H1 (cell line): Measurements from ENCODE around the gene SEH1L. TPM values are rescaled to one million over a fixed set of nuclear protein-coding genes. Genes with fewer than 3 reads are reported as not detected.

Experiments
- CTCF ChIA-PET: fragments of 300-600 bp; sonication (Branson Sonifier 250); formaldehyde crosslinking; loops from one replicate; lab custom pipeline; 2021; ENCODE audit not compliant: partially characterized antibody; lab: Charles Lee
- POLR2A ChIA-PET: fragments of 300-600 bp; sonication (Branson Sonifier 250); formaldehyde crosslinking; loops from one replicate; lab custom pipeline; 2021; ENCODE audit warnings: inconsistent platforms; ENCODE audit not compliant: partially characterized antibody; lab: Charles Lee
- DNase-seq, 2 experiments: peaks; one replicate each; pipeline versions ENCODE4 v3.0.0 to v3.0.0-alpha.2; 2010 to 2022; ENCODE audit warnings: low spot score in 2 of 2, low read depth in 1 of 2, mixed read lengths in 1 of 2
- FAIRE-seq: peaks from 2 replicates; lab custom pipeline; 2011; peaks lifted over from hg19 to GRCh38; lab: Jason Lieb, UNC
- H2AFZ ChIP-seq: 2 replicates; pipeline ENCODE4 v1.8.1; 2012; ENCODE audit warnings: low read length, inconsistent platforms
- H2AK5ac ChIP-seq: 2 replicates; pipeline ENCODE4 v1.6.1; 2013; ENCODE audit warnings: low read depth, low read length
- H2BK120ac ChIP-seq: replicated peaks from 2 replicates; pipeline ENCODE3; 2013; ENCODE audit warnings: low read depth, low read length, inconsistent platforms
- H2BK12ac ChIP-seq: 2 replicates; pipeline ENCODE4 v1.6.1; 2013; ENCODE audit warnings: low read depth, low read length
- H2BK15ac ChIP-seq: 2 replicates; pipeline ENCODE4 v1.6.1; 2013; ENCODE audit warnings: low read length
- H2BK20ac ChIP-seq: 2 replicates; pipeline ENCODE4 v1.6.1; 2013; ENCODE audit warnings: low read length
- H2BK5ac ChIP-seq: 2 replicates; pipeline ENCODE4 v1.6.1; 2013; ENCODE audit warnings: low read depth, low read length
- H3K14ac ChIP-seq: 2 replicates; pipeline ENCODE4 v1.6.1; 2013; ENCODE audit warnings: inconsistent platforms; ENCODE audit not compliant: insufficient read length
- H3K18ac ChIP-seq: 2 replicates; pipeline ENCODE4 v1.6.1; 2013; ENCODE audit warnings: low read length; ENCODE audit errors: extremely low read depth
- H3K23ac ChIP-seq: 2 replicates; pipeline ENCODE4 v1.6.1; 2013; ENCODE audit warnings: inconsistent platforms; ENCODE audit not compliant: insufficient read length
- H3K23me2 ChIP-seq: 2 replicates; pipeline ENCODE4 v1.6.1; 2013; ENCODE audit warnings: low read depth, low read length
- H3K27ac ChIP-seq: 2 replicates; pipeline ENCODE4 v1.6.1; 2011; ENCODE audit warnings: low read depth, low read length, inconsistent platforms
- H3K27me3 ChIP-seq, 4 experiments: replicated peaks in 1 of 4; 1 replicate in 1 of 4; 2 replicates in 3 of 4; pipeline versions ENCODE4 v1.6.1 to v1.8.1; 2011 to 2013; ENCODE audit warnings: low read length in 3 of 4, mild to moderate bottlenecking in 3 of 4, inconsistent platforms in 2 of 4, mixed read lengths in 2 of 4, moderate library complexity in 1 of 4; ENCODE audit not compliant: control insufficient read depth in 3 of 4, insufficient read depth in 3 of 4; ENCODE audit errors: extremely low read depth in 1 of 4
- H3K36me3 ChIP-seq, 4 experiments: 2 replicates each; pipeline versions ENCODE4 v1.6.1 to v1.8.1; 2011 to 2013; ENCODE audit warnings: mild to moderate bottlenecking in 4 of 4, low read length in 3 of 4, moderate library complexity in 2 of 4, control low read depth in 1 of 4, inconsistent platforms in 1 of 4; ENCODE audit not compliant: insufficient read depth in 4 of 4, control insufficient read depth in 2 of 4
- H3K4ac ChIP-seq: replicated peaks from 2 replicates; pipeline ENCODE3; 2013; ENCODE audit warnings: low read length, low read depth, mixed read lengths, inconsistent platforms; ENCODE audit not compliant: insufficient read length
- H3K4me1 ChIP-seq, 4 experiments: replicated peaks in 1 of 4; 1 replicate in 1 of 4; 2 replicates in 3 of 4; pipeline versions ENCODE4 v1.6.1 to v1.8.1; 2011 to 2013; ENCODE audit warnings: low read length in 3 of 4, inconsistent platforms in 2 of 4, mixed read lengths in 1 of 4; ENCODE audit not compliant: insufficient read depth in 4 of 4, control insufficient read depth in 3 of 4
- H3K4me2 ChIP-seq, 2 experiments: 2 replicates each; pipeline versions ENCODE4 v1.6.1 to v1.8.1; 2011 to 2013; ENCODE audit warnings: low read depth in 2 of 2, low read length in 2 of 2, control low read depth in 1 of 2, inconsistent platforms in 1 of 2, mild to moderate bottlenecking in 1 of 2; ENCODE audit not compliant: insufficient read depth in 1 of 2
- H3K4me3 ChIP-seq, 4 experiments: fragments of 200-600, 300-600 bp in 1 of 4; sonication (generic), shearing (Covaris generic), sonication (Bioruptor Twin) in 1 of 4; 2 replicates each; pipeline versions ENCODE4 v1.5.1 to v1.8.1; 2011 to 2016; ENCODE audit warnings: low read length in 4 of 4, low read depth in 3 of 4, control low read depth in 2 of 4, inconsistent platforms in 2 of 4, mild to moderate bottlenecking in 2 of 4, mixed read lengths in 1 of 4, moderate library complexity in 1 of 4; ENCODE audit not compliant: insufficient read depth in 2 of 4; ENCODE audit errors: extremely low read depth in 1 of 4
- H3K56ac ChIP-seq: replicated peaks from 2 replicates; pipeline ENCODE3; 2013; ENCODE audit warnings: low read depth, mild to moderate bottlenecking, mixed read lengths, low read length, inconsistent platforms; ENCODE audit not compliant: insufficient read length
- H3K79me1 ChIP-seq: 2 replicates; pipeline ENCODE4 v1.6.1; 2013; ENCODE audit warnings: low read depth, low read length, control low read depth
- H3K79me2 ChIP-seq, 2 experiments: 2 replicates each; pipeline versions ENCODE4 v1.6.1 to v1.8.1; 2012 to 2013; ENCODE audit warnings: low read length in 2 of 2, mild to moderate bottlenecking in 2 of 2, inconsistent platforms in 1 of 2; ENCODE audit not compliant: insufficient read depth in 2 of 2, control insufficient read depth in 1 of 2
- H3K9ac ChIP-seq, 4 experiments: replicated peaks in 1 of 4; 1 replicate in 1 of 4; 2 replicates in 3 of 4; pipeline versions ENCODE4 v1.6.1 to v1.8.1; 2011 to 2013; ENCODE audit warnings: low read depth in 3 of 4, low read length in 3 of 4, control low read depth in 2 of 4, mild to moderate bottlenecking in 2 of 4, moderate library complexity in 2 of 4, inconsistent platforms in 1 of 4; ENCODE audit errors: extremely low read depth in 1 of 4
- H3K9me3 ChIP-seq, 2 experiments: 2 replicates each; pipeline versions ENCODE4 v1.6.1 to v1.8.1; 2012 to 2013; ENCODE audit warnings: mild to moderate bottlenecking in 2 of 2, moderate library complexity in 2 of 2, control low read depth in 1 of 2, inconsistent platforms in 1 of 2, low read depth in 1 of 2, low read length in 1 of 2, mixed read lengths in 1 of 2; ENCODE audit not compliant: insufficient read depth in 2 of 2
- H4K20me1 ChIP-seq, 2 experiments: replicated peaks in 1 of 2; 2 replicates each; pipeline versions ENCODE3 to v1.8.1; 2011 to 2013; ENCODE audit warnings: inconsistent platforms in 2 of 2, low read length in 2 of 2, mild to moderate bottlenecking in 1 of 2; ENCODE audit not compliant: insufficient read depth in 2 of 2, control insufficient read depth in 1 of 2
- H4K5ac ChIP-seq: 2 replicates; pipeline ENCODE4 v1.6.1; 2013; ENCODE audit warnings: low read length, low read depth, mixed read lengths, inconsistent platforms; ENCODE audit not compliant: insufficient read length
- H4K8ac ChIP-seq: 2 replicates; pipeline ENCODE4 v1.8.0; 2013; ENCODE audit warnings: mild to moderate bottlenecking, moderate library complexity, low read length, inconsistent platforms; ENCODE audit not compliant: insufficient read depth; ENCODE audit errors: extremely low read depth
- H4K91ac ChIP-seq: replicated peaks from 2 replicates; pipeline ENCODE3; 2013; ENCODE audit warnings: low read length, mixed read lengths, inconsistent platforms; ENCODE audit not compliant: insufficient read length
- CHD2 ChIP-seq: IDR thresholded peaks from 2 replicates; pipeline ENCODE4 v1.6.1; 2012; ENCODE audit warnings: low read length, improper control_type of control experiment
- HDAC2 ChIP-seq, 2 experiments: fragments of 300-600 bp in 1 of 2; sonication (generic) in 1 of 2; IDR thresholded peaks; 2 replicates each; pipeline ENCODE4 v1.6.1; 2011 to 2012; ENCODE audit warnings: low read depth in 2 of 2, low read length in 2 of 2, mild to moderate bottlenecking in 2 of 2, moderate library complexity in 2 of 2, borderline replicate concordance in 1 of 2, inconsistent platforms in 1 of 2
- HDAC6 ChIP-seq: IDR thresholded peaks from one replicate; pipeline ENCODE4 v1.7.1; 2012; ENCODE audit warnings: low read depth, mild to moderate bottlenecking, inconsistent platforms, low read length, moderate library complexity
- JUN ChIP-seq: IDR thresholded peaks from 2 replicates; pipeline ENCODE4 v1.6.1; 2011; ENCODE audit warnings: low read depth, mild to moderate bottlenecking, improper control_type of control experiment, low read length
- KDM1A ChIP-seq: fragments of 200-600, 300-600 bp; sonication (generic); IDR thresholded peaks from 2 replicates; pipeline ENCODE4 v1.7.1; 2016; ENCODE audit warnings: mild to moderate bottlenecking, low read length, borderline replicate concordance
- PHF8 ChIP-seq: fragments of 200-600 bp; sonication (generic); conservative IDR thresholded peaks from 2 replicates; pipeline ENCODE4 v1.7.1; 2012; ENCODE audit warnings: low read depth, mild to moderate bottlenecking, inconsistent platforms, low read length, moderate library complexity
- RXRA ChIP-seq: IDR thresholded peaks from 2 replicates; pipeline ENCODE4 v1.6.1; 2011; ENCODE audit warnings: low read depth, mild to moderate bottlenecking, low read length, moderate library complexity; ENCODE audit not compliant: insufficient read depth
- SIX5 ChIP-seq: IDR thresholded peaks from 2 replicates; pipeline ENCODE4 v1.6.1; 2011; ENCODE audit warnings: mild to moderate bottlenecking, low read depth, low read length
- SP2 ChIP-seq: IDR thresholded peaks from 2 replicates; pipeline ENCODE4 v1.6.1; 2012; ENCODE audit warnings: mild to moderate bottlenecking, low read length, inconsistent platforms
- WGBS, 2 experiments: shearing (Covaris generic) in 1 of 2; methylation state at CpG; one replicate each; pipeline versions ENCODE4 v1.1.6 to v1.1.7; 2013 to 2015; ENCODE audit warnings: low lambda C conversion rate in 2 of 2, mixed read lengths in 2 of 2, inconsistent platforms in 1 of 2, low coverage in 1 of 2, missing lambda C conversion rate in 1 of 2; ENCODE audit not compliant: insufficient replicate concordance in 2 of 2, insufficient coverage in 1 of 2, insufficient read length in 1 of 2; ENCODE audit errors: extremely low coverage in 1 of 2, missing lambda C conversion rate in 1 of 2; 5-methylcytosine and 5-hydroxymethylcytosine counted together
- polyA plus RNA-seq, 7 experiments: library from polyadenylated mRNA; depleted of rRNA in 3 of 7; stranded (reverse) in 5 of 7; unstranded in 2 of 7; fragments of >200 nt in 5 of 7; fragments of 200-250 nt in 2 of 7; gene quantifications; 1 replicate in 5 of 7; 2 replicates in 1 of 7; 4 replicates in 1 of 7; pipeline versions ENCODE4 v1.2.1 to v1.2.3, GENCODE V29; 2011 to 2013; ENCODE audit warnings: missing spikeins in 2 of 7, mixed read lengths in 2 of 7
- total RNA-seq: library from RNA; stranded (reverse); fragmentation: NEBNext Ultra II Directional; extraction: Animal tissue kit (Norgen Biotek cat#: 25700); gene quantifications from 2 replicates; pipeline ENCODE4 v1.2.1, GENCODE V29; 2021
- TF ChIP-seq, protein P1 (sequence below): IDR thresholded peaks from 2 replicates; pipeline ENCODE4 v1.6.1; 2011; ENCODE audit warnings: low read length, improper control_type of control experiment

The SEH1L gene
- total and polyA plus RNA-seq, 2 of the 8 experiments (the other 6 are each of a cell fraction or from before 2014, with no cell fraction given) = 41.7 to 96.7 TPM

DNA sequence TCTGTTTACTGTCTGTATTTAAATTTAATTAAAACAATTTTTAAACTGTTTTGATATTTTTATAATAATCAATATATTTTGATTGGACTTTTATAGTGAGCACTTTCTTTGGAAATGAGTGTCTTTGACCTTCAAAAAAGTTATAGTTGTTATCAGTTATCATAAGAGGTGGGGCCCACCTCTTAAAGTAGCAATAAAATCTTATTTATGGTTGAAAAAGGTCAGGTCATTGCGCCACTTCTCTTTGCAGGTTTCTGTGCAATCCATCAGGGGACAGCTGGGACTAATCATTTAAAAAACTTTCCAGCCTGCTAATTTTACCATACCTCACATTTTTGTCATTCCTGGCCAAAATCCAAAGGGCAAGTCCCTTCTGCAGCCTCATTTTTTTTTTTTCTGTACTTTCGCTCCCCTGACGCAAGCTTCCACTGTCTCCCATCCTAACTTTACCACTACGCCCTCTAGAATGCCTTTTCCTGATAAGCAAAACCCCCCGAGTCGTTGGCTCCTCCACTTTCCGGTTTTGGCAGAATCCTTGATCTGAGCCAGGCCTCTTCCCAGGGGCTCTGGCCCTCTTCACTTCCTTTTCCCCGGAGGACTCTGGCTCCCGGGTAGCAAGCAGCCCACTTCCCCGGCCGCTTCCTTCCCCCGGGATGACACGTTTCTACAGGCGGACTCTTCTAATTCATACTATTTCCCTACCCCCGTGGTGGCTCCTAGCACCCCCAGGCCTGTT, 1.1 kb upstream of the SEH1L start:
- Histone ChIP-seq H2BK12ac (no peak overlapping the region), H4K91ac (no peak overlapping the region), H3K36me3 (peaks cover 0 to 3% (median 0%) of the 10 kb centered on the region in 4 experiments; a peak in 1 of 8 replicates), H3K23me2 (peaks cover 7% of the 10 kb centered on the region), H2AFZ (peak overlapping the region; percentile 98; the same call in 1 of the 2 replicates), H3K27me3 (no peaks in the 10 kb centered on the region), H3K4me1 (peaks cover 0 to 3% (median 2%) of the 10 kb centered on the region in 4 experiments; a peak in 2 of 7 replicates), H4K5ac (no peak overlapping the region), H3K14ac (no peak overlapping the region), H3K4me2 (peak overlapping the region; percentile 82 to 93), H3K79me1 (peaks cover 3% of the 10 kb centered on the region; the same call in 1 of the 2 replicates), H3K27ac (0 out of 2 replicates have a peak overlapping the region, but pooled peaks have one; percentile 11), H2BK120ac (no peak overlapping the region), H3K23ac (no peak overlapping the region), H3K79me2 (peaks cover 7 to 27% of the 10 kb centered on the region in 2 experiments; a peak in 3 of 4 replicates), H2BK5ac (peak overlapping the region; percentile 68; the same call in 1 of the 2 replicates), H3K9me3 (peaks cover 0 to 3% of the 10 kb centered on the region in 2 experiments; a peak in 1 of 4 replicates), H4K20me1 (peaks cover 0 to 3% of the 10 kb centered on the region in 2 experiments), H3K4me3 (peak overlapping the region; percentile 65 to 86 (median 80)), H3K4ac (no peak overlapping the region), H3K18ac (no peak overlapping the region; the same call in 1 of the 2 replicates), H4K8ac (no peak overlapping the region), H2BK20ac (no peak overlapping the region), H2AK5ac (no peak overlapping the region), H3K56ac (peak overlapping the region; percentile 66), H3K9ac (peak overlapping the region in 3 of 4 experiments; percentile 20 to 72 (median 27); a peak in 4 of 7 replicates), H2BK15ac (no peak overlapping the region)
- WGBS, 2 experiments = 10% methylated on average over 15 of the region's 15 CpGs; no CpG with 5 or more reads in 1 of the 2 experiments
- FAIRE-seq = no peak
- POLR2A ChIA-PET = interaction anchor here (1.3 kb wide), 2 partner anchors 38 to 244 kb away, joined by 3 to 4 read pairs; partner anchors contain the start of gene CEP76
- CTCF ChIA-PET = interaction anchor here (0.6 kb wide), 1 partner anchor 13 kb away, joined by 4 read pairs; no protein-coding TSS in a partner anchor
- no peak for DNase-seq
- TF ChIP-seq CHD2 (no peak), JUN (no peak), RXRA (no peak), PHF8 (no peak), KDM1A (no peak), SIX5 (no peak), HDAC2 (IDR thresholded peaks at IDR 0.05; ENCODE audit: borderline replicate concordance in 1 of 2, low read depth in 2 of 2, low read length in 2 of 2) (0 out of 4 replicates have a peak, but pooled peaks of 1 of the 2 experiments have one; percentile 4), HDAC6 (no peak), SP2 (no peak)
- TF ChIP-seq, protein P1, sequence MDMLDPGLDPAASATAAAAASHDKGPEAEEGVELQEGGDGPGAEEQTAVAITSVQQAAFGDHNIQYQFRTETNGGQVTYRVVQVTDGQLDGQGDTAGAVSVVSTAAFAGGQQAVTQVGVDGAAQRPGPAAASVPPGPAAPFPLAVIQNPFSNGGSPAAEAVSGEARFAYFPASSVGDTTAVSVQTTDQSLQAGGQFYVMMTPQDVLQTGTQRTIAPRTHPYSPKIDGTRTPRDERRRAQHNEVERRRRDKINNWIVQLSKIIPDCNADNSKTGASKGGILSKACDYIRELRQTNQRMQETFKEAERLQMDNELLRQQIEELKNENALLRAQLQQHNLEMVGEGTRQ = no peak
